CD4-positive, alpha-beta T cell treated with Interleukin-6 at 100 ng/mL for 8 hours (primary cell): ENCODE results near the gene STRADA.

Experiments used
- DNase-seq: peaks from one replicate; pipeline ENCODE4 v3.0.0-alpha.2; 2020; ENCODE audit warnings: mixed read lengths, low spot score

Gene STRADA

DNA sequence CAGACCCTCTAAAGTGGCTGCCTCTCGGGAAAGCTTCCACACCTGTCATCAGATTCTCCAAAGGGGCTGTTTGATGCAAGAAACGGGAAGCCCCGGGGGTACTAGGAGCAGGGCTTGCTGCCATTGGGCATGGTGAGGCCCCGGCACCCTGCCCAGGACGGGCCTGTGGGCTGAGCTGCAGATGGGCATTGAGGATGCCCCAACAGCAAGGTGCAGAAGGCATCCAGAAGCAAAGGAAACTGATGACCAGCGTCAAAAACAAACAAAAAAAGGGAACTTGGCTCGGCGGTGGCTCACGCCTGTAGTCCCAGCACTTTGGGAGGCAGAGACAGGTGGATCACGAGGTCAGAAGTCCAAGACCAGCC, 40.2 kb downstream of the STRADA start:
- no peak for DNase-seq

DNA sequence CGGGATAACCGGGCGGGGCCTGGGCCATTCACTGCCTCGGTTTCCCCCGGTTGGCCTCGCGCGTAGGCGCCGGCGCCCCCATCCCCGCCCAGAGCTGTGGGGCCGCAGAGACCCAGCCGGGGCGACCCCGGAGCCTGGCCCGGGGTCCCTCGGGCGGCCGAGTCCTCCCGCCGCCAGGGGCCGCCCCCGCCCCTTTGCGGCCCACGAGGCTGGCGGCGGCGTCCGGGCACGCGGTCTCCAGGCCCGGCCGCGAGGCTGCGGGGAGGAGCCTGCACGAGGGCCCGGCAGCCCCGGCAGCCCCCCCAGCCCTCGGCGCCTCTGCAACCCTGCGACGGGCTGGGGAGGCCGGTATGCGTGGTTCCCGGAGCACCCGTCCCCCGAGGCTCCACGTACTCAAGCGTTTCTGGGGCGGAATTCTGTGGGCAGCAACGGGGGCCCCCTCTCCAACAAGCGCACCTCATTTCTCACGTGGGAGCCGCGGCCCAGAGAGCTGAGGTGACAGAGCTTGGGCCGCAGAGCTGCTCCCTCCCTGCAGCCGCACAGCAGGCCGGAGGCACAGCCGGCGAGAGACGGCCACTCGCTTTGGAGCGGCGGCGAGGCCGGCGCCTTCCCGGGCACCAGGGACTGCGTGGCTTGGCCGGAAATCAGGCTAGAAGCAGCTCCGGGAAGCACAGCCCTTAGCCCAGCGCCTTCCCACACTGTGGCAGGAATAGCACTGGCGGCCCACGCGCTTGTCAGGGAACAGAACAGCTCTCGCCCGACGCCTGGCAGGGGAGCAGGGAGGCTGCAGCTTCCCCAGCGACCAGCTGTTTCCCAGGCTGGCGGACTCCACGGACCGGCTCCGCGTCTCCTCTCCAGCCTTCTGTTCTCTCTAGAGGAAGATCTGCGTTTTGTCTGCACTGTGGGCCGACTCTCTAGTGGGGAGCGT, 40.8 kb downstream of the STRADA start:
- DNase-seq = peak; percentile 51

DNA sequence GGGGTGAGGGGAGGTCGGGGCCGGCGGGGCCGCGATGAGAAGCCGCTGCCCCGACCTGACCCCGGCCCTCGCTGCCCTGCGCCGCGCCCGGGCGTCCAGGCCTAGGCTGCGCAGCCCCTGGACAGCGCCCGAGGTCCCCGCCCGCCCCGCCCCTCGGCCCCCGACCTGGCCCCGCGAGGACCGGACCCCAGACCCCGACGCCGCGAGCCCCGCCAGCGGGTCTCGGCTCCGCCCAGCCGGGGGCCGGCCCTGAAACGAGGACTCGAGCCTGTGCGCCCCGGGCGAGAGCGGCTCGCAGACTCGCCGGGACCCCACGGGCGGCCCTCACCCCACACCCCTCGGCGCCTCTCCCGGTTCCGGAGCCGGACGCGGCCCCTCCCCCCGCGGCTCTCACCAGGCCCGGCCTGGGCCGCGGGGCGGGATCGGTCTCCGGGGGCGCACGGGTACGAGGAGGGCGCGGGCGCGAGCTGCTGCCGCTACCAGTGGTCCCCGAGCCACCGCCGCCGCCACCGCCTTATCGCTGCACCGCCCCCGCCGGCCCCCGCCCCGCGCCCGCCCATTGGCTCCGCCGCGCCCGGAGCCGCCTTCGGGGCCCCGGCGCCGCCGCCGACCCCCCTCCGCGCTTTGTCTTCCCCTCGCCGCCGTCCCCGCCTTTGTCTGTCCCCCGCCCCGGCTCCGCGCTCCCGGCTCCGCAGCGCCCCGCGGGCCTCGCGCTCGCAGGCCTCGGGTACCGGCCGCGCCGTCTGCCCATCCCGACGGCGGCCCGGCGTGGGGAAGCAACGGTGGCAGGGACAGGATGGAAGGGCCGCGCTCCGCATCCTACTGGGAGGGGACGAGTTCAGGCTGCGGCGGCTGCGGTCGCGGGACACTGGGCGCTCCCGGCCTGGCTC, 41.7 kb downstream of the STRADA start, which contains the start of gene LIMD2:
TSS of gene LIMD2 (minus strand) at position 488 of the 890 bp plus-strand sequence. CDS start 827 bp downstream, outside the sequence.
- peak; percentile 88 for DNase-seq

DNA sequence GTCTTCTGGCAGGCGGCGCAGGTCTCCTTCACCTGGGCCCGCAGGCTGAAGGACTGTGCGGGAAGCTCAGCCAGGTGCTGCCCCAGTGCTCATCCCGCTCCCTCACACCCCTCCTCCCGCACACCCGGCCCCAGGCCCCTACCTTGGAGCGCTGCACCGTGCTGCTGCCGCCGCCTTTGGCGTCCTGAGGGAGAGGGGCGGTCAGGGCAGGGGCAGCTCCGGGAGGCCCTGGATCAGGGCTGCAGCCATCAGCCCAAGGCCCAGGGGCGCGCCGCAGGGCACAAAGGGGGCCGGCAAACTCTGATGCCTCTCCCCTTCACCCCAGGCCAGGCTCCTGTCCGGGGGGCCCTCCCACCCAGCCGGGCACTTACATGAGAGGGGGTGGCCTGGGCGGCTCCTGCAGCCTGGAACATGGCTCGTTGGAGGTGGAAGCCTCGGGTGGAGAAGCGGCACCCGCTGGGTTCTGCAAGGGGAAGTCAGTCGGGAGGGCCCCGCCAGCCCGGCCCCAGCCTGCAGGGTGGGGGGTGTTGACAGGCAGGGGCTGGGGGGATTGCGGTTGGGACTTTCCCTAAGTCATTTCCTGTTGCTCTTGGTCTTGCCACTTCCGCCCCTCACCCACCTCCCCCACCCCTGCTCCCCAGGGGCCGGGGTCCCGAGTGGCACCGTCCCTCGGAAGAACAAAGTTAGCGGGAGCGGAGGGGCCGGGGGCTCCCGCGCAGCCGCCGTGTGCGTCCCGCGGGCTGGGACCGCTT, 42.5 kb downstream of the STRADA start:
- peak; percentile 96 for DNase-seq

DNA sequence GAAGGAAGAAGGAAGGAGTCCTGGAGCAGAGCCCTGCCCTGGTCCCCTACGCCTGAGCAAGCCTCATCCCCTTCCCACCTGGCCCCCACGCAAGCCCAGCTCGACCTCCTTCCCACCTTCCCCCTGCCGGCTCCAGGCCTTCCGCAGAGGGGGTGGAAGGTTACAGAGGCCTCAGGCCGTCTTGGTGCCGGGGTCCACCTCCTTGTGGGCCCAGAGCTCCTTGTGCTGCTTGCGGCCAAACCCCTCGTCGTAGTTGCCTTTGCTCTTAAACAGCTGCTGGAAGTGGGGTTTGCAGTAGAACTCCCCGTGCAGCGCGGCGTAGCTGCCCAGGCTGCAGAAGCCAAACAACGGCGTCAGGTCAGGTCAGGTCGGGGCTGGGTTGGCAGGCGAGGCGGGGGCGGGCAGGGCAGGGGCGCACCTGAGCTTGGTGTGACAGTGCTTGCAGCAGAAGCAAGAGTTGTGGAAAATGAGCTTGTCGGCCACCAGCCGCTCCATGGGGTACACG, 43.2 kb downstream of the STRADA start:
- no peak for DNase-seq

DNA sequence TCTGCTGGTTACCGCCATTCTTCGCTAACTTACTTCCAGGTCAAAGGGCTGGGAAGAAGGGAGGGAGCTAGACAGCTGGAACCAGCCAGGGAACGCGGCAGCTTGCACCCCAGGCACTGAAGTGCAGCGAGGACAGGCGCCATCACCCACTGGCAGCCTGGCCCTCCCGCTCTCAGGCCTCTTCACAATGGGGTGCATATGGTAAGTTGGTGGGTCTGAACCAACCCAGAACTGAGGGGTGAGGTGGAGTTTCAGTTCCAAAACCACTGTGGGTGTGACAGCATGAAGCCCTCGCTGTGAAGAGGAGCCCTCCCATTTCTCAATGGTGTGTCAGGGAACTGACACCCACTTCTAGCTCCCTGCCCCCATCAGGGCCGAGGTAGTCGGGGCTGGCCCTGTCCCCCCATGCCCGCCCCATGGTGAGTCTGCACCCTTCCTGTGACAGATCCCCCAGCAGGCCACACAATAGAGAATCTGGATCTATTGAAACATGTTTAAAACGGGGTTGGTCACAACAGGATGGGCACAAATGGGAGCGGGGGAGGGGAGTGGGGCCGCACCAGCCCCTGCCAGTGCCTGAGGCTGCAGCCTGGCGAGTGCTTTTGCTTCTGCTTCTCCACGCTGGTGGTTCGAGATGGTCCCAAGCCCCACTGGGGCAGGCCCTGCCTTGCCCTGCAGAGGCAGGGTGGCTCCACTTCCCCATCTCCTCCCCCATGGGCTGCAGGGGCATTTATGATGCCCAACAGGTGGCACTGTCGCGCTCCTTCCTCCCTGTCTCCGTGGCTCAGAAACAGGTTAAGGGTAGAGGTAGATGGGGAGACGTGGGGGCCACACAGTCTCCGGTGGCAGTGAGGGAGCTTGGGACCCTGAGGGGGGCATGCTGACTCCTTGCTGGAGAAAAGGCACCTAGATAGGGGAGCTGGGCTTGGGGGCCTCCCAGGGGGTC, 44.0 kb downstream of the STRADA start:
- DNase-seq = peak; percentile 85

DNA sequence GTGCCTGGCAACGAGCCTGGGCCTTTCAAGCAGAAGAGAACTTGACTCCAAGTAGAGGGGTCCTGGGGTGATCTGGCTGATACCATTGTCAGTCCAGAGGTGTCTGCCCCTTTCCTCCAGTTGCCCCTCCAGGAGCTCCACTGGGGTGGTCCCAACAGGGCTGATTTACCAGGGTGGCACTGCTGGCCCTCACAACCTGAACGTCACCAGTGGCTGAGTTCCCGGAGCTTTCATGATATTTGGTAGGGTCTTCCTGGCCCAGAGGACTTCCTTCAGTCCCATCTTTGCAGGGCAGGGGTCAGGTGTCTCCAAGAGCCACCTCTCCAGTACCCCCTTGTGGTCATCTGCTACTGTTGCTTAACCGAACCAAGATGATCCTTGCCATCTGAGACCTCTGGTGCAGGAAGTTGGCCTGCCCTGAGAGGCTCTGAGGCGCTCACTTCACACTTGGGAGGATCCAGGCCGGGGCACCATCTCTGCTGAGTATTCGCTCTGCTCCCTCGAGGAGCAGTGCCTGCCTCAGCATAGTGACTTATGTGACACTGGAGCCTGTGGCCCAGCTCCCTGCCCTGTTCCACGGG, 45.1 kb downstream of the STRADA start:
- DNase-seq = peak; percentile 55

DNA sequence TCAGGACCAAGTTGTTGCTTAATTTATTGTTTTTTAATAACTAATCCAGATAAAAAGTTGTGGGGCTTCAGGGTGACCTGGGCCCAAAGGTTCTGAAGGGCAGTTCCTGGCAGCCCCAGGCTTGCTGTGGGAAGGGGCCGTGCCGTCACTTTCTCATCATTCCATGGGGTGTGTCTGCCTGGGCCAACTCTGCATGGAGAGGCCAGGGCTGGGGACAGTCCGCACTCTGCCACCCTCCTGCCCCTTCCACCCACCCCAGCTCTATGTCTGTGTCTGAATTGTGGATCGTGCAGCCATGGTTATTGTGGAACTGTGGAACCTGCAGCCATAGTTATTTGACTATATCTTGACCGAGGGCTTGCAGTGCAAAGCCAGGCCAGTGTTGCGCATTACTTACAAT, 45.7 kb downstream of the STRADA start:
- no peak for DNase-seq

DNA sequence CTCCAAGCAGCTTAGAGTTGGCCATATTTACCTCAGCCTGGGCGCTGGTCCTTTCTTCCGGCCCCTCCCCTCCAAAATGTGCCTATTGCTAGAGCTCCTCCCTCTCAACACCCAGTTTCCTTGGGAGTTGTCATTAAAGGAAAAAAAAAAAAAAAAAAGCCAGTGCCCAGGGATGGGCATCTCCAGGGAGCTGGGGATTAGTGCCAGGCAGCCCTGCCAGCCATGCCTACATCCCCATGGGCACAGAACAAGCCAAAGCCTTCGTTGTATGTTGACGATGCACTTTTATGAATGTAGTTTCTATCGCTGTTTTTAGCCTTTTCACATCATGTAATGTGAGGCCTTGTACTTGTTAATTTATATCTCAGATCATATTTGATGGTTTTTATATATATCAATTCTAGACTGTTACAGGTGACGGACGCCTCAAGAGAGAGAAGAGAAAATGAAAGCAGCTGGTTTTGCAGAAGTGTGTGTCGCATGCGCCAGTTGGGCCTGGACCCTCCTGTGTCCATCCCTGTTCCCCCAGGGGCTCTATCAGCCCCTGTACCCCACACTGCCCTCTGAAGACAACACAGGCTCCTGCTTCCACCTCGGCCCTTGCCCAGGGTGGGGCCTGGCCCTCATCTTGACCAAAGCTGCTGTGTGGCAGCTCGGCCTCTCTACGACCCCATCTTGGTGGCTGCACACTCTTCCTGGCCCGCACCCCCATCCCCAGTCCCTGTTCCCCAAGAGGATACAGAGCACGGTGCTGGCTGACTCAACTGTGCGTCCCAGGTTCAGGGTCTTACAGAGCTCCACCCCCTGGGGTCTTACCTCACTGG, 46.4 kb downstream of the STRADA start:
- DNase-seq = no peak

DNA sequence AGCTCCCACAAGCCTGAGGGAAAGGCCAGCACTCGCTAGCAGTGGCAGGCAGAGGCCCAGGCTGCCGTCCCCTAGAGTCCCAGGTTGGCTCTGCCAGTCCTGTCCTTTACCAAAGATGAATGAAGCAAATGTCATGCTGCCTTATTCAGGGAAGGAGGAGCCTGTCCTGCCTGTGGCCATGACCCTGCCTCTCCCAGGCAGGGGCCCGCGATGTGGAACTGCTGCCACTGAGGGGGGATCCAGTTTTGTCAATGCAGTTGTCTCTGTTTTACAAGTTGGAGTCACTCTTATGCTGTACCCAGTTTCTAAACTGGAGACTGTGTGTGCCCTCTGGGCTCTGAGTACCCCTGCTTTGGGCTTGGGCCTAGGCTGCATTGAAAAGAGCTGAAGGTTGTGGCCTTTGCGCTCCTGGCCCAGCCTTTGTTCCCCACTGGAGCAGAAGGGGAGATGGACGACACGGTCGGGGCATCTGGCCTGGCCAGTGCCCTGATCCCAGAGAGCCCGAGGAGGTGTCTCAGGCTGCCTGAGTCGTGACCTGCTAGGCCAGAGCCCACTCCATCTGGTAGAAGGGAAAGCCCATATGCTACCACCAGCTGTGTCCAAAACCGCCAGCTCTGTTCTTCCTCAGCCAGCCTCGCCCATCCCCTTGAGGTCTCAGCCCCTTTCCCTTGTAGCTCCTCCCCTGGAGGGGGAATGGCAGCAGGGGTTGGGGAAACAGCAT, 47.2 kb downstream of the STRADA start:
- DNase-seq = no peak

DNA sequence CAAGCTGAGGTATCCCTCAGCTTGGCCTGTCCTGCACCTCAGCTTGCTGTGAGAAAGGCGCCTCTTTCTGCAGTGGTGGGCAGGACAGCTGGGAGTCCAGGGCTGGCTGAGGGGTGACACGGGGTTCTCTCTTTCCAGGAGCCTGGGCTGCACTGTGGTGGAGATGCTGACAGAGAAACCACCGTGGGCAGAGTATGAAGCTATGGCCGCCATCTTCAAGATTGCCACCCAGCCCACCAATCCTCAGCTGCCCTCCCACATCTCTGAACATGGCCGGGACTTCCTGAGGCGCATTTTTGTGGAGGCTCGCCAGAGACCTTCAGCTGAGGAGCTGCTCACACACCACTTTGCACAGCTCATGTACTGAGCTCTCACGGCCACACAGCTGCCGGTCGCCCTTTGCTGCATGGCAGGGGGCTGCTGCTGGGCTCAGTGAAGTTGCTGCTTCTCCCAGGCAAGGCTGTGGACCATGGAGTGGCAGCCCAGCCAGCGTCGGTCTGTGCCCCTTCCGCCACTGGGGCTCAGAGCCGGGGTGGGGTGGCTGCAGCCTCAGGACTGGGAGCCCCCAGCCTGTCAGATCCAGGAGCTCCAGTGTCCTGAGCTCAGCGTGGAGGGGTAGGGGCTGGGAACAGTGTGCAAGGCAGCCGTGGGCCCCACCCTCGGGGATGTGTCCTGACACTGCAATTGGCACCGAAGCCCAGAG, 48.0 kb downstream of the STRADA start:
- no peak for DNase-seq

DNA sequence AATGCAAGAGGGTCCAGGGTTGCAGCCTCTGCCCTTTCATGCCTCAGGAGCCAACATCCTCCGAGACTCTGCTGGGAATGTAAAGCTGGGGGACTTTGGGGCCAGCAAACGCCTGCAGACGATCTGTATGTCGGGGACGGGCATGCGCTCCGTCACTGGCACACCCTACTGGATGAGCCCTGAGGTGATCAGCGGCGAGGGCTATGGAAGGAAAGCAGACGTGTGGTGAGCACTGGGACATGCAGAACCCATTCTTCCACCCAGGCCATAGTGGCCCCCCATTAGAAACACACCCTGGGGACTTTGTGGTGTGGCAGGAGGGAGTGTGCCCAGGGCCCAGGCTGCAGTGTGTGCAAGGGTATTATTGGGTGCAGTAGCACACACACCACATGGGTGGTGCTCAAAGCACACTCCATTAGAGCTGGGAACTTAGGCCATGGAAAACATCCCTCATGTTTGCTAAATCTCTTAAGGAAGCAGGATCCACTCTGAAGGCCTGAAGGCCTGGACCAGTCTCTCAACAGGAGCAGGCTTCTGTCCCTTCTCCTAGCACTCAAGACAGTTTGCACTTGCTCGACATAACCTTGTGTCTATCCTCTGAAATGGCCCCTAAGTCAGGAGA, 49.3 kb downstream of the STRADA start:
- DNase-seq = no peak

DNA sequence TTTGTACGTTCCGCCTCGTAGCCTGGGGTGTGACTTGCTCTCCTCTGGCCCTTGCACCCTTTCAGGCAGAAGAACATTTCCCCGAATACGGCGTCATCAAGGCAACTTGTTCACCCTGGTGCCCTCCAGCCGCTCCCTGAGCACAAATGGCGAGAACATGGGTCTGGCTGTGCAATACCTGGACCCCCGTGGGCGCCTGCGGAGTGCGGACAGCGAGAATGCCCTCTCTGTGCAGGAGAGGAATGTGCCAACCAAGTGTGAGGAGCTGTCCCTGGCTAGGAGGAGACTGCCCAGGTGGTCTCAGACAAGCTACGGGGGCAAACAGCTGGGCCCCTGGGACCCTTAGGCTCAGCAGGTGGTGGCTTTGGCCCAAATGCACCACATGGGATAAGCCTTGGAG, 52.1 kb downstream of the STRADA start:
- no peak for DNase-seq

DNA sequence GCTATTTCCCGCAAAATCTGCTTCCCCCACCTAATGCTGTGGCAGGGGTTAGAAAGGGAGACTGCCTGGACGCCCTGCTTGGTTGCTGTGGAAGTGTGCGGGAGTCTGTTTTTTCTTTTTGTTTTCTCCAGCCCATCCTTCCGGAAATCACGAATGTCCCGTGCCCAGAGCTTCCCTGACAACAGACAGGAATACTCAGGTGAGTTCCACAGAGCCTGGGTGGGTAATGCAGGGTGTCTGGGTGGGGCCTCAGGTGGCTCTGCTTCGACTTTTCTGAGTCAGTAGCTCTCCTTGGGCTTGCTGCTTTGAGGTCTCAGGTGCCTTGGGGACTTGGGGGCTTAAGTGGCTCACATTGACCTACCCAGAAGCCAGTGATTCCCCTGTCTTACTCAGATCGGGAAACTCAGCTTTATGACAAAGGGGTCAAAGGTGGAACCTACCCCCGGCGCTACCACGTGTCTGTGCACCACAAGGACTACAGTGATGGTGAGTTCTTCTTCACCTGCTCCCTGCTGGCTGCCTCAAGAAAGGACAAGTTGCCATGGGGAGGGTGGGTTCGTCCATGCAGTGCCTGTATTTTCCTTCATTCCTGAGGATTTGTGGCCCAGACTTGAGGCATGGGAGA, 53.1 kb downstream of the STRADA start:
- no peak for DNase-seq

DNA sequence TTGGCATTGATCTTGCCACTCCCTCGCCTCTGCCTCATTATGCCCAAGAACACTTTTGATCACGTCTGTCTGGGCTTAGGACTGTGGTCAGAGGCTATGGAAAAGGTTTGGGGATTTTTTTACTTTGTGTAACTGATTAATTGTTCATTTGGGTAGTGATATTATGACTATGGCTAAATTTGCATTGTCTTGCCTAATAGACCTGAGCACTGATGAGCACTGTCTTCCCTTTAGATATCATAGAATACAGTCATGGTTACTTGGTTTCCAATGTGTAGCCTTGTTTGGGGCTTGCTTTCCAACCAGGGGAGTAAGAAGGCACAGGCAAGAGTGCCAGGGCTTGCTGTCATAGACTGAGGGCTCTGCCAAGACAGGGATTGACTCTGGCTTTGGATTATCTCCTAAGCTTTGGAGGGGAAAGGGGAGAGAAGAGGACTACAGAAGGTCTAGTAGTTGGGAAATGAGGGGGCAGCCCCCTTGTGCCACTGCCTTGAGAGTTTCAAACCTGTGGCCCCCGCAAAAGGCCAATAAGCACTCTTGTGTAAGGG, 55.4 kb downstream of the STRADA start:
- no peak for DNase-seq

DNA sequence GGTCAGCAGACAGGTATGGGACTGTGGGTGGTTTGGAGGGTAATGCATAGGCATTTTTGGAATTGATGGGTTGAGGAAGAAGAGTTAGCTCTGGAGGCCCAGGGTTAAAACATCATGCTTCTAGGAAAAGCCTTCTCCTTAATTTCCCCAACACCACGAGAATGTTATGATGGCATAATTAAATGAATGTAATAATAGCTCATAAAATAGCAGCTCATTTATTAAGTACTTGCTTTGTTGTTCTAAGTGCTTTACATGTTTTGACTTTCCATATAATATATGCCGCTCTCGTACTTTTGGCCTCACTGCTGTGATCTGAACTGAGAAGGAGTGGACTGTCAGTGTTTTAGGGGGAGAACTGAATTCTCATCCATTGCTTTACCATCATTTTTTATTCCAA, 56.0 kb downstream of the STRADA start:
- no peak for DNase-seq

DNA sequence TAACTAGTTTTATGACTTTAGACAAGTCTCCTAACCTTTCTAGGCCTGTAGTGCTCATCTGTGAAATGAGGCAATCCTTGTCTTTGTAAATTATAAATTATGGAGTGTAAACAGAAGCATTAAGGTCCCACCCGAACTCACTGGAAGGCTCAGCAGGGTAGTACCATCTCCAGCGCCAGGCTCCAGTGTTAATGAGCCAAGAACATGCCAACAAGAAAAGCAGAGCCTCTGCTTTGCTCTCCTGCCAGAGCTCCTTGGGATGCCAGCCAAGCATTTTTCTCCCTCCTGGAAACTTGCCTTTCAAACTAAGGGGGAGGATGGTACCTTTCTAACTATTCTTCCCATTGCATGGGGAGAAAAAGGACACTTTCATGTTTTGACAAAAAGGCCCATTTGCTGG, 56.6 kb downstream of the STRADA start:
- no peak for DNase-seq
